Stimulated activated naive CD8-positive, alpha-beta T cell treated with anti-CD3 and anti-CD28 coated beads, Interleukin-15, Interleukin-2, amounts not matched to agents 100 ng/mL and 50 ng/mL, for 24 hours (primary cell): ENCODE results near the gene AKAP11.
A peak's percentile ranks its signal among the peaks of the same experiment; 100 is the strongest.

Experiments
- H3K27ac Mint-ChIP-seq: one replicate; pipeline ENCODE4 v1.8.0; 2021; ENCODE audit warnings: mild to moderate bottlenecking, mixed read lengths
- H3K27me3 Mint-ChIP-seq: one replicate; pipeline ENCODE4 v1.8.0; 2021; ENCODE audit warnings: mixed read lengths
- H3K36me3 Mint-ChIP-seq: one replicate; pipeline ENCODE4 v1.8.0; 2021; ENCODE audit warnings: low read depth, mixed read lengths
- H3K4me1 Mint-ChIP-seq: one replicate; pipeline ENCODE4 v1.8.0; 2021; ENCODE audit warnings: low read depth, mixed read lengths
- H3K4me3 Mint-ChIP-seq: one replicate; pipeline ENCODE4 v1.8.0; 2021; ENCODE audit warnings: mild to moderate bottlenecking, mixed read lengths
- H3K9me3 Mint-ChIP-seq: one replicate; pipeline ENCODE4 v1.8.0; 2021; ENCODE audit warnings: mixed read lengths

The AKAP11 gene

GRCh38 chr13:42259515-42259914 lies 12.4 kb upstream of the AKAP11 start:
- no peaks in the 10 kb centered on the region for H3K4me1 Mint-ChIP-seq

DNA sequence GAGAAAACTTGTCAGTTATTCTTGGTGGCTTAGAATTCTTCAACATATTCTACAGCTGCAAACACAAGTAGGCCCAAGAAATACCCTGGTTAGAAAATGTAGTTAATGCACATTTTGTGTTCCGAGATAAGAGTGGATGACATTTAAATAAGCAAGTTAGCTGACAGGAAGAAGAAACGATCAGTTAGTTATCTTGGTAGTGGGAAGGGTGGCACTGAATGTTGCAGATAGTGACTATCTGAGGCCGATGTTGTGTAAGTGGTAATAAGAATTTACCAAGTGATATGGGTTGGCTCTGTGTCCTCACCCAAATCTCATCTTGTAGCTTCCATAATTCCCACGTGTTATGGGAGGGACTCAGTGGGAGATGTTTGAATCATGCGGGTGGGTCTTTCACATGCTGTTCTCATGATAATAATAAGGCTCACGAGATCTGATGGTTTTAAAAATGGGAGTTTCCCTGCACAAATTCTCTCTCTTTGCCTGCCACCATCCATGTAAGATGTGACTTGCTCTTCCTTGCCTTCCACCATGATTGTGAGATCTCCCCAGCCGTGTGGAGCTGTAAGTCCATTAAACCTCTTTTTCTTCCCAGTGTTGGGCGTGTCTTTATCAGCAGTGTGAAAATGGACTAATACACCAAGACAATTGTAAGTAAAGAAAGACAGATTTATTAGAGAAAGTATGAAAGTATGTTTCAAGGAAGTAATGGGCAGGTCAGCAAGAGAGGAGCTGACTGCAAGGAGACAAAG lies 10.9 kb upstream of the AKAP11 start:
- no peaks in the 10 kb centered on the region for H3K36me3 Mint-ChIP-seq
- no peaks in the 10 kb centered on the region for H3K4me1 Mint-ChIP-seq
- no peak overlapping the region for H3K4me3 Mint-ChIP-seq
- H3K27me3 Mint-ChIP-seq, result peaks cover 3% of the 10 kb centered on the region
- no peak overlapping the region for H3K27ac Mint-ChIP-seq
- peaks cover 4% of the 10 kb centered on the region for H3K9me3 Mint-ChIP-seq

More at GRCh38 chr13:42259515-42259914, 12.4 kb upstream of the AKAP11 start:
- H3K27ac Mint-ChIP-seq, result no peak overlapping the region
- H3K4me3 Mint-ChIP-seq, result no peak overlapping the region
- H3K36me3 Mint-ChIP-seq, result no peaks in the 10 kb centered on the region
- peaks cover 4% of the 10 kb centered on the region for H3K9me3 Mint-ChIP-seq
- peaks cover 3% of the 10 kb centered on the region for H3K27me3 Mint-ChIP-seq

- Mint-ChIP-seq H3K36me3 (peaks cover 9% of the 10 kb centered on the region), H3K9me3 (peaks cover 10% of the 10 kb centered on the region), H3K4me3 (no peak overlapping the region), H3K27ac (no peak overlapping the region), H3K27me3 (peaks cover under 1% of the 10 kb centered on the region), H3K4me1 (peaks cover 20% of the 10 kb centered on the region)
These were observed 5.5 kb upstream of the AKAP11 start for GRCh38 chr13:42266473-42266872.

- peaks cover 10% of the 10 kb centered on the region for H3K9me3 Mint-ChIP-seq
- H3K36me3 Mint-ChIP-seq, result peaks cover 31% of the 10 kb centered on the region
- peak overlapping the region; percentile 98 for H3K27ac Mint-ChIP-seq
- peak overlapping the region; percentile 99 for H3K4me3 Mint-ChIP-seq
- H3K27me3 Mint-ChIP-seq, result no peaks in the 10 kb centered on the region
- H3K4me1 Mint-ChIP-seq, result peaks cover 45% of the 10 kb centered on the region
These were observed 1.6 kb upstream of the AKAP11 start for GRCh38 chr13:42270160-42270856.

- H3K4me1 Mint-ChIP-seq, result peaks cover 51% of the 10 kb centered on the region
- peak overlapping the region; percentile 98 for H3K27ac Mint-ChIP-seq
- no peaks in the 10 kb centered on the region for H3K27me3 Mint-ChIP-seq
- H3K4me3 Mint-ChIP-seq, result peak overlapping the region; percentile 99
- H3K9me3 Mint-ChIP-seq, result peaks cover 10% of the 10 kb centered on the region
- peaks cover 37% of the 10 kb centered on the region for H3K36me3 Mint-ChIP-seq
These were observed 1.1 kb upstream of the AKAP11 start for GRCh38 chr13:42270857-42271215.

DNA sequence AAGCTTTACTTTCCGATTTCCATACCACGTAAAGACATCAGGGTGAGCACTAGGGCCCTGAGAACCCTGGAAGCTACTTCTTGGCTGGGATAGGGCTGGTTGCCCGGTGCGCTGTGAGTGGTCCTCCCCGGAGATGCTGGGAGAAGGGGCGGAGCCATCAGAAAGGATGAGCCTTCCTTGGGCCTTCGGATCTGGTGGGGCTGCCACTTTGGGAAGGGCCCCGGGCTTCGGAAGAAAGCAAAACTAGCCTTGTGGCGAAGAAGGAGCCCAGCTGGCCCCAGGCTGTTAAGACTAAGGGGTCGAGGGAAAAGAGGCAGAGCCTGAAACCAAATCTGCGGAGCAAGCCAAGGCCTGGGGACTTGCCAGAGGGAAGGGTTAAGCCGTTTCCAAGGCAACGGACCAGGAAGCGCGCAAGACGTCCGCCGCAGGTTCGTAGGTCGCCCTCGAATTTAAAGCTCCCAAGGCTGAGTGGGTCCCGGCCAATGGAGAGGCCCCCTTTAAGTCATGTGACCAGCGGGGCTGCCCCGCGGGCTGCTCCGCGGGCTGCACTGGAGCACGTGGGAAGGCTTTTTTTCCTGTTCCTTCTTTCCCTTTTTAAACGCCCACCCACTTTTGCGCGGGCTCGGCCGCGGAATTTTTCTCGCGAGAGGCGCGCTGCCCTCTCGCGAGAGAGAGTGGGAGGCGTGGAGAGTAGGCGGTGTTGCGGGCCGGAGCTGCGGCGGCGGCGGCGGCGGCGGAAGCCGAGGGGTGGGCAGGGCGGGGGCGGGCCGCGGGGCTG lies 426 bp upstream of the AKAP11 start:
- peak overlapping the region; percentile 99 for H3K4me3 Mint-ChIP-seq
- no peaks in the 10 kb centered on the region for H3K27me3 Mint-ChIP-seq
- peaks cover 58% of the 10 kb centered on the region for H3K4me1 Mint-ChIP-seq
- H3K9me3 Mint-ChIP-seq, result peaks cover 10% of the 10 kb centered on the region
- H3K27ac Mint-ChIP-seq, result peak overlapping the region; percentile 98
- peaks cover 40% of the 10 kb centered on the region for H3K36me3 Mint-ChIP-seq

GRCh38 chr13:42272804-42273175 lies 838 bp downstream of the AKAP11 start:
- H3K27ac Mint-ChIP-seq, result peak overlapping the region; percentile 98
- peak overlapping the region; percentile 99 for H3K4me3 Mint-ChIP-seq
- peaks cover 52% of the 10 kb centered on the region for H3K36me3 Mint-ChIP-seq
- no peaks in the 10 kb centered on the region for H3K27me3 Mint-ChIP-seq
- peaks cover 10% of the 10 kb centered on the region for H3K9me3 Mint-ChIP-seq
- H3K4me1 Mint-ChIP-seq, result peaks cover 61% of the 10 kb centered on the region

DNA sequence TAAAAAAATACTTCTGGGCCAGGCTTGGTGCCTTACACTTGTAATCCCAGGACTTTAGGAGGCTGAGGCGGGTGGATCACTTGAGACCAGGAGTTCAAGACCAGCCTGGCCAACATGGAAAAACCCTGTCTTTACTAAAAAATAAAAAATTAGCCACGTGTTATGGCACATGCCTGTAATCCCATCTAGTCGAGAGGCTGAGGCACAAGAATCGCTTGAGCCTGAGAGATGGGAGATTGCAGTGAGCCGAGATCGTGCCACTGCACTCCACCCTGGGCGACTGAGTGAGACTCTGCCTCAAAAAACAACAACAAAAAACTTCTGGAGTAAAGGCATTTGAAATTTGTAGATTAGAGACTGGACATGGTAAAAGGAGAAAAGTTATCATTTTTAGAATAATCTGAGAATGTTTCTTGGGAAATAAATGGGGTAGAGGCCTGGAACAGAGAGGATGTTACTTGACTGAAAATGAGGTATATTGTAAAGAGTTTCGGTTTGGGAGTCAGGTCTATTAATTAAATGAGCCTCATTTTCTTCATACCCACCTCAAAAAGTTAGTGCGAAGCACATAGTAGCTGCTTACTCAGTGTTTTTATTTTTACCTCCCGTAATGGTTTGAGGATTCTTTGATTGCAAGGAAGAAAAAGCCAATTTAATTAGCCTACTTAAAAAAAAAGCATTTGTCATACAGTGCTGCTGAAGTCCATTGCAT lies 2.6 kb downstream of the AKAP11 start:
- Mint-ChIP-seq H3K27ac (peak overlapping the region; percentile 92), H3K4me1 (peaks cover 60% of the 10 kb centered on the region), H3K27me3 (no peaks in the 10 kb centered on the region), H3K36me3 (peaks cover 56% of the 10 kb centered on the region), H3K9me3 (peaks cover 10% of the 10 kb centered on the region), H3K4me3 (peak overlapping the region; percentile 99)

DNA sequence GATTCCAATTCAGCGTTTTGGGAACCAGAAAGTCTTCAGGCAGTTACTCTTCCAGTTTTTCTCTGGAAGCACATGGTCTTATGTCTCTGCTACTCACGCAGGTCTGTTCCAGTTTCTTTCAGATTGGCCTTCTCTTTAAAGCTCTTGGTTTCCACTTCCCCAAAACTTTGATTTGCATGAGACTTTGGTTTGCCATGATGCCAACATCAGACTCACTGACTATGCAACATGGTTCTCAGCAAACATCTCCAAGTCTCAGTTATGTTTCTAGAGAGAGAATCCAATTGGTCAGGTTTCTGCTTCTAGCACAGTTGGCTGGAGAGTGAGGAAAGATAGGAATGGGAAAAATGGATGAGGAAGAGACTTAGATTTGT lies 3.1 kb downstream of the AKAP11 start:
- H3K4me1 Mint-ChIP-seq, result peaks cover 55% of the 10 kb centered on the region
- H3K4me3 Mint-ChIP-seq, result peak overlapping the region; percentile 99
- peak overlapping the region; percentile 92 for H3K27ac Mint-ChIP-seq
- peaks cover 56% of the 10 kb centered on the region for H3K36me3 Mint-ChIP-seq
- peaks cover 10% of the 10 kb centered on the region for H3K9me3 Mint-ChIP-seq
- H3K27me3 Mint-ChIP-seq, result no peaks in the 10 kb centered on the region

DNA sequence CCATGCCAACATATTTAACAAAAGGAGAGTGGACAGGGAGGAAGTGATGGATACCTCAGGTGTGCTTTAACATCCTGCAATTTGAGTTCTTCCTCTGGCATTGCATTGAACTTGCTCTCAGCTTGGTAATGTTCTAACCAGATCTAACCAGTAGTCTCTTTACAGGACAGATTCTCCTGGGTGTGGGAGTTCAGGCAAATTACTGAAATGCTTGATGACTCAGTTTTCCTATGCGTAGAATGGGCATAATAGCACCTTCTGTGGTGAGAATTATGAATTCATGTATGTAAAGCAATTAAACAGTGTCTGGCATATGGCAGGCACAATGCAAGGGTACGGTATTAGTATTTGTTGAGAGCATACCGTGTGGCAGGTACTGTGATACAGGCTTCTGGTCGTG lies 3.6 kb downstream of the AKAP11 start:
- Mint-ChIP-seq H3K27me3 (no peaks in the 10 kb centered on the region), H3K4me3 (peak overlapping the region; percentile 99), H3K9me3 (peaks cover 6% of the 10 kb centered on the region), H3K27ac (peak overlapping the region; percentile 92), H3K36me3 (peaks cover 52% of the 10 kb centered on the region), H3K4me1 (peaks cover 51% of the 10 kb centered on the region)

- no peak overlapping the region for H3K27ac Mint-ChIP-seq
These were observed 4.7 kb downstream of the AKAP11 start for GRCh38 chr13:42276683-42277082.

GRCh38 chr13:42277618-42278276 lies 5.8 kb downstream of the AKAP11 start:
- Mint-ChIP-seq H3K36me3 (peaks cover 50% of the 10 kb centered on the region), H3K4me1 (peaks cover 51% of the 10 kb centered on the region), H3K27ac (peak overlapping the region; percentile 38), H3K4me3 (peak overlapping the region; percentile 38), H3K9me3 (no peaks in the 10 kb centered on the region), H3K27me3 (no peaks in the 10 kb centered on the region)

More at GRCh38 chr13:42276683-42277082, 4.7 kb downstream of the AKAP11 start:
- H3K27me3 Mint-ChIP-seq, result no peaks in the 10 kb centered on the region
- no peaks in the 10 kb centered on the region for H3K9me3 Mint-ChIP-seq
- H3K4me3 Mint-ChIP-seq, result peak overlapping the region; percentile 33
- peaks cover 47% of the 10 kb centered on the region for H3K36me3 Mint-ChIP-seq
- H3K4me1 Mint-ChIP-seq, result peaks cover 41% of the 10 kb centered on the region

GRCh38 chr13:42279080-42279479 lies 7.1 kb downstream of the AKAP11 start:
- Mint-ChIP-seq H3K27ac (no peak overlapping the region), H3K4me1 (peaks cover 51% of the 10 kb centered on the region), H3K36me3 (peaks cover 47% of the 10 kb centered on the region), H3K9me3 (no peaks in the 10 kb centered on the region), H3K27me3 (no peaks in the 10 kb centered on the region), H3K4me3 (no peak overlapping the region)

GRCh38 chr13:42279986-42280385 lies 8.0 kb downstream of the AKAP11 start:
- Mint-ChIP-seq H3K4me1 (peaks cover 51% of the 10 kb centered on the region), H3K9me3 (no peaks in the 10 kb centered on the region), H3K4me3 (no peak overlapping the region), H3K27ac (no peak overlapping the region), H3K27me3 (no peaks in the 10 kb centered on the region), H3K36me3 (peaks cover 47% of the 10 kb centered on the region)
